HL-60/S4 (cell line): ENCODE measurements around the gene PLA2G5.
"Not testable (repeated sequence)": the region's sequence is repeated elsewhere in the genome, so short reads cannot be mapped to it uniquely, and the experiment has no call there.

Experiments
- in situ Hi-C: fragments of 300-500 bp; cut with MboI; formaldehyde crosslinking; loops from 2 replicates; pipeline ENCODE4 v1.14.3; 2022; ENCODE audit warnings: low sequenced_read_pairs

Gene PLA2G5

DNA sequence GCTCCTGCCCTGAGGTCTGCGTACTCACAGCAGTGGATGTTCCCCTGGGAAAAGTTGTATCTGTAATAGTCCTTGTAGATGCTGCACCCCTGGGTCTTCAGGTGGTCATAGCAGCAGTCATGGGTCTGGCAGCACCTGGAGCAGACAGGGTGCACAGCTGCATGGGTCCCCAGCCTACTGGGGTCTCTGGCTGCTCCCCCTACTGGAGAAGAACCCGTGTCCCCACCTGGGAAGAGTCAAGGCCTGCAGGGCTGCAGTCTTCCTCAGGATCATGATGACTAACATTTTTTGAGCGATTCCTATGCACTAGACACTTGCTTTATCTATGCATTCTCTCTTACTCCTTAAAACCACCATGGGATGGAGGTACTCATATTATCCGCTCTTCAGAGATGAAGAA, 45.5 kb downstream of the PLA2G5 start:
- in situ Hi-C loops = no loop called here

DNA sequence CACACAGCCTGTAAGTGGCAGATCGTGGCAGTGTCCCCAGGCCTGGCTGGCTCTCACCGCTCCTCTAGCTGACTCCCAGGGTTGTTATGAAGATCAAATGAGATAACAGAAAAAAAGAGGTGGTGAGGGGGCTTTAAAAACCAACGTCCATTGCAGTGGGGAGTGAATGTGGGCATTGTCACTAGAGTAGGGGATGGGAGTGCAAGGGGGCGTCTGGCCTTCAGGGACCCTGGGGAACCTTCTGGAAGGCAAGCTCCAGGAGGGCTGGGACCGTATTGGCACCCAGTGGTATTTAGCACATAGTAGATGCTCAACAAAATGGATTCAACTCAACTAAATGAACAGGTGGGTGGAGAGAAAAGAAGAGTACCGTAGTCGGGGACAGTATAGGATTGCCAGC, 45.9 kb downstream of the PLA2G5 start:
- in situ Hi-C loops = no loop called here

DNA sequence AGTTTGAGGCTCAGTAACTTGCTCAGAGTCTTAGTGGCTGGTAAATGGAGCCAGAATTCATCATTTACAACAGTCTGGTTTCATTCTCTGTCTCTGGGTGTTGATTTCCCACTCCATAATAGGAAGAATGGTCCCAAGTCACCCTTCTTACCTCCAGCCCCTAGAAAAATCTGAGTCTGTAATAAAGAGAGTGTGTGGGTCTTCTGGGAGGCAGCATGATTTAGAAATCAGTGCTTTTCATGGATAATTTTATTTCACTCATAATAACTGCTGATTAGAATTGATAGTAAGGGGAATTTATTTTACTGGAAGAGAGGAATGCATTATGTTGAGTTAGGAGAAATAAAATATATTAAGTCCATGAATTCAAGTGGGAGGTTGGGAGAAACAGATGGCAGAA, 47.2 kb downstream of the PLA2G5 start:
- in situ Hi-C loops = no loop called here

DNA sequence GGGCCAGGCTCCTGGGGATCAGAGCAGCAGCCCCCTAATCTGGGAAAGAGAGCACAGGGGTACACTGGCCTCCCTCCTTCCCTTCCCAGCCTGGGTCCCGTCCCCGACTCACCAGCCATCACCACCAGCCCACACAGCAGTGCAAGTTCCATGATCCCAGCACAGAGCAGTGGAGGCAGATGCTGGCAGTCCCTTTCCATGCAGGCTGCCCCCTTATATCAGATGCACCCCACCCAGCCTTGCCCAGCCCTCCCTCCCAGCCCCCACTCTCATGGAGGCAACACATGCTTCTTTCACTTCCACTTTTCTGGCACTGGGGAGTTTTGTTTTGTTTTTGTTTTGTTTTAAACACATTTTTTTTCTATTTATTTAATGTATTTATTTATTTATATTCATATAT, 49.4 kb downstream of the PLA2G5 start, which contains the start of gene PLA2G2D:
Gene PLA2G2D, minus strand, starts transcription at position 190 of the 400 bp plus-strand sequence. Its CDS starts 38 bp downstream, at position 152.
- in situ Hi-C loops = no loop called here

DNA sequence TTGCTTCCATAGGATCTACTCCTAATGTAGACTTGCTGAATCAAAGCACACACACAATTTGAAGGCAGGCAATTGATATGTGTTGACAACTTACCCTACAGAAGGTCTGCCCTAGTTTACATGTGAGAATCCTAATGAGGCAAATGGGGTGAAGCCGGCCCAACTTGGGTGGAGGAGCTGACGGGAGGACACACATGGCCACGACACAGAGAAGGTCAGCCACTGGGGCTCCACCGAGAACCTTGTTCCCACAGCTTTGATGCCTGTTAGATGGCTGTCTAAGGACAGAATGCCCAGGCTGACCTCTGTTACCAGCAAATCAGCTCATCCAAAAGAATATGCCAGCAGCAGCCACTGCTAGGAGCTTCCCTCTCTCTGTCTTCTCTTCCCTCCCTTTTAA, 50.8 kb downstream of the PLA2G5 start:
- in situ Hi-C loops = no loop called here

DNA sequence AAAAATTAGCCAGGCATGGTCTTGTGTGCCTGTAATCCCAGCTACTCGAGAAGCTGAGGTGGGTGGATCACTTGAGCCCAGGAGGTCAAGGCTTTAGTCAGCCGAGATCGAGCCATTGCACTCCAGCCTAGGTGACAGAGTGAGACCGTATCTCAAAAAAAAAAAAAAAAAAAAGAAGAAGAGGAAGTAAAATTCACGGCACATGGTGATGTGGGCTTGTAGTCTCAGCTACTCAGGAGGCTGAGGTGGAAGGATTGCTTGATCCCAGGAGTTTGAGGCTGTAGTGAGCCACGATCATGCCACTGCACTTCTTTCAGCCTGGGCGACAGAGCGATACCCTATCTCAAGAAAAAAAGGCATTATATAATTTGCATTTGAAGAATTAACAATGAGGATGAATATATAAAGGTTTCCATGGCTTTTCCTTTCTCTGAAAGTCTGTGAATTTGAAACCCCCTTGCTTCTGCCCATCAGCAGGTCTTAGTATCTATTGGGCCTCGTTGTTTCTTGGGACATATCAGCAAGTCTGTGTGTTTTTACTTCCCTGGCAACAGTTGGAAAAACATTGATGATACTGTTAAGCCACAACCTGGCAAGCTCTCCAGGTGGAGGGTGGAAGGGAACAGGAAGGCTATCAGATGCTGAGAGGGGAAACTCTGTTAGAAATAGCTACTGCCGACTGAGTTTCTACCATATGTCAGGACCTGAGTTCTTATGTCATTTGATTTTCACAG, 53.9 kb downstream of the PLA2G5 start:
- in situ Hi-C loops = no loop called here

DNA sequence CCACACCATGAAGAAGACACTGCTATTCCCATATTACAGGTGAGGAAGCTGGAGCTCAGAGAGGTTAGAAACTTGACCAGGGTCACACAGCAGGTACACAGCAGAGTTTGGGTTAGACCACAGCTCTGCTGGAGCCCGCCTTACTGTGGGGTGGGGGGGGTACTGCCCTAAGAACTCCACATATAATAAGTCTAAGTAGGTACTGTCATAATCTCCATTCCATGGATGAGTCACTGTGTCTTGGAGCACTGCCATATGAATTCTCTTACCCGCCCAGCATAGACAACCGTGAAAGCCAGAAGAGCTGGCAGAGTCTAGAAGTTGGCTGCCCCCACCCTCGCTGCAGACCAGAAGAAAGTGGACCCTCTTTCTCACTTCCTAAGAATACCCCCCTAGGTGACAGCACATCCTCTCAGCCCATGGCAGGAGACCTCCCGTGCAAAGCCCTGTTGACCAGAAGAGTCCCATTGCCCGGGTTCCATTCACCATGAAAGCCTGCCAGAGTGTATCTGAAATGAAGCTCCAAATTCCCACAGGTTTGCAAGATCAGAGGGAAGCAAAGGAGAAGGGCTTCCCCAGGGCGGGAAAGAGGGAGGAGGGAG, 54.6 kb downstream of the PLA2G5 start:
- in situ Hi-C loops = no loop called here

DNA sequence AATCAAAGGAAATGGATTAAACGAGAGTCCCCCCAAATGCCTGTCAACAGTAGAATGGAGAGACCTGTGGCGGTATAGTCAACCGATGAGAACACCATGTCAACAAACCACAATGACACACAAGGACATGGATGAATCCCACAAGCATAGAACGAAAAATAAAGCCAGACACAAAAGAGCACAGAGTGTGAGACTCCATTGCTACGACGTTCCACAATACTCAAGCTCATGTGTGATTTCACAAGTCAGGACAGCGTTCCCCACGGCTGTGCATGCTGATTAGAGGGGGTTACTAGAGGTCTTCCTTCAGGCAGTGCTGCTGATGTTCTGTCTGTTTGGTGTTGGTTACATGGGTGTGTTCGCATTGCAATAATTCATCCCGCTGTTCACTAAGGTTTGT, 55.1 kb downstream of the PLA2G5 start:
- in situ Hi-C loops = no loop called here

DNA sequence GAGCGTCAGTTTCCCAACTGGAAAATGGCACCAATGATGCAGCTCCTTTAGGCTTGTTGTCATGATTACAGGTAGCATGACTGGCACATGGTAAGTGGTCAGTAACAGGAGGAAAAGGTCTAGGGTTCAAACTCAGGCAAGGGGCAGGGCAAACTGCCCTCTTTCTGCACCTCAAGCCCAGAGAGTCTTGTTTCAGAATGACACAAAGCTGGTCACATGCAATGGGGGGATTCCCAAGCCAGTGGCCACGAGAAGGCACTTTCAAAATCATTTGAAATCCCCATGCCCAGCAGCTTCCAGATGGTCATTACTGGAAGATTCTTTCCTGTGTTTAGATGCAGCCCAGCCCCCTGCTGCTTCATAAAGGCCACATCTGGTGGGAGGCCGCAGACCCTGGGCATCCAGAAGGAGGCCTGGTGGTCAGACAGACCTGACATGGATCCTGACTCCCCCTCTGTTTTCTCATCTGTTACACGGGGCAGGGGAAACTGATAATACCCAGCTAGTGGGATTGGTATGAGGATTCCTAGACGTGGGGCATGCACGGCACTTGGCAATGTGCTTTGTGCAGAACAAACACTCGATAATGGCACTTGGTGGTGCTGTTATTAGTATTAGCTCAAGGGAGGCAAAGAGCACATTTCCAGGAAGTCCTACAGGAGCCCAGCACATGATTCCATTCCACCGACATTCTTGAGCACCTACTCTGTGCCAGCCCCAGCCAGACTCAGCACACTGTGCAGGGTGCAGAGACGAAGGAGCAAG, 56.2 kb downstream of the PLA2G5 start:
- in situ Hi-C loops = no loop called here

DNA sequence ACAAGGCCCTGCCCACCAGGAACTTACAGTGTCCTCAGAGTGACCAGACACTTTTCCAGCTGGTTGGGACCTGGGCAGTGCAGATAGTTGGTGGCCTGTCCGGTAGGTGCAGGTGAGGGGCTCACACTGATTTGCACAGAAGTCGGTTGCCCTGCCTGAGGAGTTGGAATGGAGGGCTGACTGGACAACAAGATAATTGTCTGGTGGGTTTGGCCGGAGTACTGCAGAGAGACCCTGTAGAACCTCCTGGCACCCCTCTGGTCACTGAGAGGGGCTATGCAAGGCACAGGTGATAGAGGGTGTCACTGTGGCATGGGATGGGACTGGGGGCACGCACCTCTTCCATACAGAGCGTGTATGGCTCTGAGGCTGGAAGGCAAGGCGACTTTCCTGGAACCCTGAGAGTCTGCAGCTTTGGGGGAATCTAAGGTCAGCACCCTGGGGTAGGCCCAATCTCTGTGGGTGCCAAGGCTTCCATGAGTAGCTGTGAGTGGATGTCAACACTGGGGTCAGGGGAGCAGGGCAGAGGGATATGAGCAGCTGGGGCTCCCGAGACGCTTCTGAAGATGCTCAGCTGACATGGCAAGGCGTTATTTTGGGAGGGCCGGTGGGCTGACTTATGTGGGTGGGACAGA, 56.9 kb downstream of the PLA2G5 start:
- in situ Hi-C loops = no loop called here

DNA sequence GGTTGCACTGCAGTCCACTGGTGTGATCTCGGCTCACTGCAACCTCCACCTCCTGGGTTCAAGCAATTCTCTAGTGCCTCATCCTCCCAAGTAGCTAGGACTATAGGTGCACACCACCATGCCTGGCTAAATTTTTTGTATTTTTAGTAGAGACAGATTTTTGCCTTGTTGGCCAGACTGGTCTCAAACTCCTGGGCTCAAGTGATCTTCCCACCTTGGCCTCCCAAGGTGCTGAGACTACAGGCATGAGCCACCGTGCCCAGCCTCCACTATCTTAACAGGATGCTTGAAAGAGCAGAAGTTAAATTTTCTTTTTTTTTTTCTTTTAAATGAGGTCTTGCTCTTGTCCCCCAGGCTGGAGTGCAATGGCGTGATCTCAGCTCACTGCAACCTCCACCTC, 60.5 kb downstream of the PLA2G5 start:
- in situ Hi-C loops = not testable (repeated sequence)

DNA sequence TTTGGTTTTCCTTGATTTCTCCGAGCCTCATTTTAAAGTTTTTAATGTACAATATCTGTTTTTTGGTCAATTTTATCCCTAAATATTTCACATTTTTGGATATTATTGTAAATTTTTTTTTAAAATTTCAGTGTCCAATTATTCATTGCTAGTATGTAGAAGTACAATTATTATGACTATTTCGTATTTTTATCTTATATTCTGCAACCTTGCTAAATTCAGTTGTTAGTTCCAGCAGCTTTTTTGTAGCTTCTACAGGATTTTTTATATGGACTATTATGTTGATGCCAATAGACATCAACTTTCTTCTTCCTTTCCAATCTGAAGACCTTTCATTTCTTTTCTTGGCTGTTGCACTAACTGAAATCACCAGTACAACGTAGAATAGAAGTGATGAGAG, 65.0 kb downstream of the PLA2G5 start:
- in situ Hi-C loops = no loop called here

DNA sequence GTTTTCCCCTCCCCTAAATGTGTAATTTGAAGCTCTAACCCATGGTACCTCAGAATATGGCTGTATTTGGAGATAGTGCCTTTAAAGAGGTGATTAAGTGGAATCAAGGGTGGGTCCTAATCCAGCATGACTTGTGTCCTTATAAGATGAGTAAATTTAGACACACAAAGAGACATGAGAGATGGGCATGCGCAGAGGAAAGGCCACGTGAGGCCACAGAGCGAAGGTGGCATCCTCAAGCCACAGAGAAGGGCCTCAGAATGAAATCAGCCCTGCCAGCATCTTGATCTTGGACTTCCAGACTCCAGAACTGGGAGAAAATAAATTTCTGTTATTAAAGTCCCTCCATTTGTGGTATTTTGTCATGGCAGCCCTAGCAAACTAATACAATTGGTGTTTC, 66.3 kb downstream of the PLA2G5 start:
- in situ Hi-C loops = no loop called here

DNA sequence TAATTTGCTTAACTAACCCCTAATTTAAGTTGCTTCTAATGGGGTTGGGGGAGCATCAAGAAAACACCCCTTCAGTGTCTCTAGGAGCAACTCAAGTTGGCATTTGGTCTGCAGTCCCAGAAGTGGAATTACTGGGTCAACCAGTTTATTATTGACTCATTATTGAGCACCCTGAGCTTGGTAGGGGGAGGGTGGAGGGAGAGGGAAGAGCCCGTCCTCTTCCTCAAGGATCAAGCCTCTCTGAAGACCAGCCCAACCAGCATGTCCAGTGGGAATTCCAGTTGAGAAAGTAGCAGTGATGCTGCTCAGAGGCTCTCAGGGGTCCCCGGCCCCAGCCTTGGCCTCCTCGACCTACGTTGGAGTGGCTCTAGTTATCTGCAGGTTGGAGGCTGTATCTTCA, 67.1 kb downstream of the PLA2G5 start:
- in situ Hi-C loops = no loop called here

DNA sequence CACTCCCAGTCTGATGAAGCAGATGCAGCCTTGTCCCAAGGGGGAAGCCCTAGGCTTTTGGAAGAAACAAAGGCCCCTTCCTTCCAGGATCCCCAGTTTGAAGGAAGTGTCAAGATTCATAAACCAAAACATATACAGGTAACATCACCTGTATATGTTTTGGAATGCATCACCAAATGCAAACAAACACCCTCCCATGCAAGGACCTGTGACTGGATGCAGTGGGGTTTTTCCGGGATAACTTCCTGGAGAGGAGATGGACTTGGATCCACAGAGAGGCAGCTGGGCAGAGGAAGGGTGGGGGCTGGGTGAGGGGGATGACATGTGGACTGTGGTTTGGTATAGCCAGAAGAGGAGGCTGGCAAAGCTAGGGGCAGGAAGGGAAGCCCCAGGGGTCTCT, 67.6 kb downstream of the PLA2G5 start:
- in situ Hi-C loops = no loop called here

DNA sequence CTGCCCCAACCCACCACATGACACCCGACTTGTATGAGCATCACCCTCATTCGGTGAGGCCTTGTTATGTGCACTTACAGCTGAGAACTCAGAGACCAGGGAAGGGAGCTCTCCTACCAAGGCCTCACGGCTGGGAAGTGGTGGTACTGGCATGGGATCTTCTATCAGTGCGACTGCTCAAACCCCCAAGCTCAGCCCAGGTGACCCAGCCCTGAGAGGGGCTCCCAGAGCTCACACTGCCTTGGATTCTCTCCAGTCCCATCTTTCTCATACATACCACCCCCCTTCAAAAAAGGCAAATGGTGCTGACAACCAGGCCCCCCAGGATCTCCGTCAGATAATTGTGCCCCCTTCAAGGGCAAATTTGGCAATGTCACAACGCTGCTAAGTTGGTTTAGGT, 68.4 kb downstream of the PLA2G5 start:
- in situ Hi-C loops = no loop called here

DNA sequence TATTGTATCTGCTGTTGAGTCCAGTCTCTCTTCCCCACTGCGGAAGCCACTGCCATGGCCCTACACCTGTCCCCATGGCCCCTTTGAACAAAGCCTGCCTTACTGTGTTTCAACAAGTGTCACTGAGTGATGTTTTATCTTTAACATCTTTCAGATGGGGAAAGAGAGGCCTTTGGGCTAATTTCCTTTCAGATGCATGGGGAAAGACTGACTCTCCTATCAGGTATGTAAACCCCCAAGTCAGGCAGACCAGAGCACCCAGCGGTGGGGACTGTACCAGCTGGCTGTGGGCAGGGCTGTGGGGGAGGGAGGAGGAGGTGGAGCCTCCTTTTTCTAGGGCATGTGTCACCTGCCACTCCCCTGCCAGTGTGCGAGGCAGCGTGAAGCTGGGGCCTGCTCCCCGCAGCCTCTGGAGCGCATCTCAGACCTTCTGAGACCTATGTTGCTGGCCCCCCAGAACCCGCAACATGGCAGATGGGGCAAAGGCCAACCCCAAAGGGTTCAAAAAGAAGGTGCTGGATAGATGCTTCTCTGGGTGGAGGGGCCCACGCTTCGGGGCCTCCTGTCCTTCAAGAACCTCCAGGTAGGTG, 69.1 kb downstream of the PLA2G5 start, which contains the start of gene PLA2G2F:
Gene PLA2G2F, plus strand, starts transcription at position 363 of the 590 bp plus-strand sequence. Its CDS starts 105 bp downstream, at position 468.
- in situ Hi-C loops = no loop called here

DNA sequence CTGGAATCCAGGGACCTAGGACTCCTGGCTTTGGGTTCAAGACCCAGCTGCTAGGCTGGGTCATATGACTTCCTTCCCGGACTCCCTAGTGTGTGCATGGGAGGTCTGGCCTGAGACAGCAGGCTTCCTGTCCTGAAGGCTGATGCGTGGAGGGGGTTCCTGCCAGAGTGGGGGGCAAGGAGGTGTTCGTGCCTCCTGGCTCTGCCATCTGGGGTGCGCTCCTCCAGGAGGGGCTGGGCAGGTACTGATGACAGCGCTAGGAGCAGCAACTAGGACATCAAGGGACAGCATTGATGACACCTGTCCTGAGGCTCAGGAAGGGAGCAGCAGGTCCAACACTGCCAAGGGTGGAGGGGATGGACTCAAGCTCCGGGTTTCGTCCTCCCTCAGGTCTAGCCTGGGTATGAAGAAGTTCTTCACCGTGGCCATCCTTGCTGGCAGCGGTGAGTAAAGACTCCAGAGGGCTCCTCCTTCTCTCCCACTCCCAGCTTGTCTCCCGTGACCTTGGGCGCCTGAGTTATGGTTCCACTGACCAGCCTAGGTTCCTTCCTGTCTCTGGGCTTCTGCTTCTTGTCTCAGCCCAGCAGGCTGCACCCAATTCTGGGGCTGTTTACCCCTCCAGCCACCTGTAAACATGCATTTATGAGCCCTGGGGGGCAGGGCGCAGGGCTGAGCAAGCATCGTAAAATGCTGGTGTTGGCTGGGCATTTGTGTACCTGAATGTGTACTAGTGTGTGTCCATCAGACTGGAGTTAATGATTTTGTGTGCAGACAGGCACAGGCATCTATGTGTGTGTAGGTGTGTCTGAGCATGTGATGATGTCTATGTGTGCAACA, 70.0 kb downstream of the PLA2G5 start:
- in situ Hi-C loops = no loop called here

DNA sequence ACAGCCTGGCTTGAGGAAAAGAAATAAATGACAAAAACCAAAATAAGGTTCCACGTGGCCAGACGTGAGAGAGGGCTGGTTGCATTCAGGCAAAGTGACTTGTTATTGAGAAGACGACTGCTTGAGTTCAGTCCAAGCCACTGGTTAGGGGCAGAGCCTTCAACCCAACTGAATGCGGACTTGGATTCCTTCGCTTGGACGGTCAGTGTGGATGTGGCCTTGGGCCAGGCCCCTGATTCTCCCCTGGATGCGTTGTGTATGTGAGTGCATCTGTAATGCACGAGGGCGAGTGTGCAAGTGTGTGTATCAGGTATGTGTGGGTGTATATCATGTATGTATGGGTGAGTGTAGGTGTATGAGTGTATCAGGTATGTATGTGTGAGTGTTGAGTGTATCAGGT, 71.0 kb downstream of the PLA2G5 start:
- in situ Hi-C loops = no loop called here

DNA sequence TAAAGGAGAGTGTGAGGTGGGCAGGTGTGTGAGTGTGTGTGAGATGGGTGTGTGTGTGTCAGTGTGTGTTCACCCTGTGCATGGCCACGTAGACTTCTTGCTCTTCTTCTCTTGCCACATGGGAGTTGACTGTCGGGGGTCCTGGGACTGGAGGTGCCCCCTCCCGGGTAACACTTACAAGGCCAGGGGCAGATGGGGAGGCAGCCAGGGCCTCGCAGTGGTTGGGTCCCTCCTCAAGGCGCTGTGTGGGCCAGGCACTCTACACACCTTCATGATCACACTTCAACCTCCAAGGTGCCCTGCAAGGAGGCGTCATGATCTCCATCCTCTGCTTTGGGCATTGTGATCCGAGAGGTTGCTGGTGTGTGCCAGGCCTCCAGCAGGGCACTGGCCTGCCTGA, 71.5 kb downstream of the PLA2G5 start:
- in situ Hi-C loops = no loop called here
